ENCODE measurements around the gene B4GALNT3. TPM values are rescaled to one million over a fixed set of nuclear protein-coding genes. Genes with fewer than 3 reads are reported as not detected.

B4GALNT3 gene
- total and polyA plus RNA-seq, 9 donors, result 0.58 to 4.2 (median 1.7) TPM

GRCh38 chr12:578748-579419, 119.1 kb downstream of the B4GALNT3 start:
- H3K27ac ChIP-seq, result no peak overlapping the region
- intact Hi-C loops (cut with DNase I), result loop anchor here (5.0 to 10.0 kb wide), 6 partner anchors 66 to 1016 kb away; partner anchors contain the start of genes WNK1 (in 2 of the 4) and FBXL14 (in 1 of the 4)
- H3K4me3 ChIP-seq, result no peak overlapping the region
- H3K27me3 ChIP-seq, result no peaks in the 10 kb centered on the region
- no peaks in the 10 kb centered on the region for H3K9me3 ChIP-seq
- WGBS, 3 donors, result 46 to 63% (median 49%) methylated on average over 7 of the region's 7 CpGs
- peaks cover 5% of the 10 kb centered on the region for H3K4me1 ChIP-seq (ENCODE audit: insufficient read depth)
- no peak for TF ChIP-seq EP300 (IDR thresholded peaks at IDR 0.05)
- TF ChIP-seq CTCF (IDR thresholded peaks at IDR 0.05), result no peak
- no peak for TF ChIP-seq POLR2A (IDR thresholded peaks at IDR 0.05)
- no peak for DNase-seq
- no peaks in the 10 kb centered on the region for H3K36me3 ChIP-seq

- H3K27me3 ChIP-seq, result no peaks in the 10 kb centered on the region
- no peaks in the 10 kb centered on the region for H3K9me3 ChIP-seq
- 53 to 67% (median 64%) methylated on average over 9 of the region's 9 CpGs for WGBS, 3 donors
- no peak for DNase-seq
- peaks cover 5% of the 10 kb centered on the region for H3K4me1 ChIP-seq (ENCODE audit: insufficient read depth)
- no peaks in the 10 kb centered on the region for H3K36me3 ChIP-seq
- no peak overlapping the region for H3K4me3 ChIP-seq
- no peak for TF ChIP-seq POLR2A (IDR thresholded peaks at IDR 0.05)
- no peak for TF ChIP-seq EP300 (IDR thresholded peaks at IDR 0.05)
- TF ChIP-seq CTCF (IDR thresholded peaks at IDR 0.05), result no peak
- intact Hi-C loops (cut with DNase I), result loop anchor here (5.0 to 10.0 kb wide), 6 partner anchors 65 to 1015 kb away; partner anchors contain the start of genes WNK1 (in 2 of the 4) and FBXL14 (in 1 of the 4)
- H3K27ac ChIP-seq, result no peak overlapping the region
Measured at GRCh38 chr12:579420-580110, 119.8 kb downstream of the B4GALNT3 start.

DNA sequence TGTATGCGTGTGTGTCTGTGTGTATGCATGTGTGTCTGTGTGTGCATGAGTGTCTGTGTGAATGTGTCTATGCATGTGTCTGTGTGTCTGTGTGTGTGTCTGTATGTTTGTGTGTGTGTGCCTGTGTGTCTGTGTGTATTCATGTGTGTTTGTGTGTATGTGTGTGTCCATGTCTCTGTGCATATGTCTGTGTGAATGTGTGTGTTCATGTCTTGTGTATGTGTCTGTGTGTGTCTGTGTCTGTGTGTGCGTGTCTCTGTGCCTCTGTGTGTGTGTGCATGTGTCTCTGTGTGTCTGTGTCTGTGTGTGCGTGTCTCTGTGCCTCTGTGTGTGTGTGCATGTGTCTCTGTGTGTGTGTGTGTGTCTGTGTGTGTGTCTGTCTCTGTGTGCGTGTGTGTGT, 121.1 kb downstream of the B4GALNT3 start:
- H3K4me1 ChIP-seq (ENCODE audit: insufficient read depth), result peaks cover 5% of the 10 kb centered on the region
- no peaks in the 10 kb centered on the region for H3K36me3 ChIP-seq
- DNase-seq, result no peak
- TF ChIP-seq CTCF (IDR thresholded peaks at IDR 0.05), result no peak
- TF ChIP-seq EP300 (IDR thresholded peaks at IDR 0.05), result no peak
- no peak for TF ChIP-seq POLR2A (IDR thresholded peaks at IDR 0.05)
- 91 to 97% (median 96%) methylated on average over 4 of the region's 4 CpGs for WGBS, 3 donors
- no peak overlapping the region for H3K27ac ChIP-seq
- no peaks in the 10 kb centered on the region for H3K27me3 ChIP-seq
- no peak overlapping the region for H3K4me3 ChIP-seq
- no peaks in the 10 kb centered on the region for H3K9me3 ChIP-seq
- intact Hi-C loops (cut with DNase I), result no loop called here

DNA sequence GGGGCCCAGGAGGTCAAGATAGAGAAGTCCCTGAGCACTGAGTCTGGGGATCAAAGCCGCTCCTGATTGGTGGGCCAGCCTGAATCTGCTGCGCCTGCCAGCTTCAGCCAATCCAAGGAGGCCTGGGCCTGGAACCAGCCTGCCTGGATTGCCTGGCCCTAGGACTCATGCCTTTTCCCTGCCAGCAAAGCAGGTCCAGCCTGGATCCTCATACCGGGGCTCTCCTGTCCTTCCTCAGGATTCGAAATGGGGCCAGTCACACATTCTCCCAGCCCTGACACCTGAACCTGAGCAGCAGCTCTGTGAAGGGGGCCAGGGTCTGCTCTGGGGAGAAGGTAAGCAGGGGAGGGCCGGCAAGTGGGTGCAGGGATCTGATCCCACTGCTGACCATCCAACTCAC, 121.6 kb downstream of the B4GALNT3 start:
- no peaks in the 10 kb centered on the region for H3K27me3 ChIP-seq
- no peak overlapping the region for H3K4me3 ChIP-seq
- H3K27ac ChIP-seq, result no peak overlapping the region
- DNase-seq, result no peak
- WGBS, 3 donors, result 87 to 94% (median 90%) methylated on average over 4 to 5 of the region's 5 CpGs
- TF ChIP-seq CTCF (IDR thresholded peaks at IDR 0.05) (no peak), POLR2A (IDR thresholded peaks at IDR 0.05) (no peak), EP300 (IDR thresholded peaks at IDR 0.05) (no peak)
- H3K4me1 ChIP-seq (ENCODE audit: insufficient read depth), result peaks cover 1% of the 10 kb centered on the region
- intact Hi-C loops (cut with DNase I), result no loop called here
- no peaks in the 10 kb centered on the region for H3K9me3 ChIP-seq
- H3K36me3 ChIP-seq, result no peaks in the 10 kb centered on the region

All from ovary (tissue), 9 donors.